Measurements from ENCODE around the gene AFDN.

DNA sequence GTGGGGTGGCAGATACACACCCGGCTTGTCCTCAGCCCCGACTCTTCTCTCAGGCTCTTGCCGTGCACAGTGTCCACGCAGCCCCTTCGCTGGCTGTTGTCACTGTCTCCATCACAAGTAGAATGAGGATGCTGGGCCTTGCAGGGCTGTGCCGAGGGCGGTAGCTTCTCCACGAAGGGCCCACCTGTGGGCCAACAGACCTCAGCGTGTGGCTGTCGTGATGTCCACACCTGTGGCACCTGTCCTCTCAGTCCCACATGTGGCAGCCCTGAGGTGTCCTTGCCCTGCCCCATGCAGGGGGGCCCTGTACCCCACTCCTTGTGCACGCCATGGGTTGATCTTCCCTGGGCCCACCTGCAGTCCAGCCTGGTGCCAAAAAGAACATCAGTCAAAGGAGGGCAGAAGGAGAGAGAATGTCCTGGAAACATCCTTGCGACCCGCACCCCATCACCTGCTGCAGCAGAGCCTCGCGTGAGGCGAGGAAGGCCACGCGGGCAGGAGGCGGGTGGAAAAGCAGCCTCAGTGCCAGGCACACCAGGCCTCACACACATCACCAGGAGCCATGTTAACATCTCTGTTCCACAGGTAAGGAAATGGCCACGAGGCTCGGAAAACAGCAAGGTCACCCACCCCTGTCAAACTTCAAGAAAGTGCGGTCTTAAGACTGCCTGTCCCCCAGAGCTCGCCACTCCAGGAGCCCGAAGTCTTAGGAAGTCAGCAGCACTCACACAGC, 22.3 kb upstream of the AFDN start:
- TF ChIP-seq, protein P1, sequence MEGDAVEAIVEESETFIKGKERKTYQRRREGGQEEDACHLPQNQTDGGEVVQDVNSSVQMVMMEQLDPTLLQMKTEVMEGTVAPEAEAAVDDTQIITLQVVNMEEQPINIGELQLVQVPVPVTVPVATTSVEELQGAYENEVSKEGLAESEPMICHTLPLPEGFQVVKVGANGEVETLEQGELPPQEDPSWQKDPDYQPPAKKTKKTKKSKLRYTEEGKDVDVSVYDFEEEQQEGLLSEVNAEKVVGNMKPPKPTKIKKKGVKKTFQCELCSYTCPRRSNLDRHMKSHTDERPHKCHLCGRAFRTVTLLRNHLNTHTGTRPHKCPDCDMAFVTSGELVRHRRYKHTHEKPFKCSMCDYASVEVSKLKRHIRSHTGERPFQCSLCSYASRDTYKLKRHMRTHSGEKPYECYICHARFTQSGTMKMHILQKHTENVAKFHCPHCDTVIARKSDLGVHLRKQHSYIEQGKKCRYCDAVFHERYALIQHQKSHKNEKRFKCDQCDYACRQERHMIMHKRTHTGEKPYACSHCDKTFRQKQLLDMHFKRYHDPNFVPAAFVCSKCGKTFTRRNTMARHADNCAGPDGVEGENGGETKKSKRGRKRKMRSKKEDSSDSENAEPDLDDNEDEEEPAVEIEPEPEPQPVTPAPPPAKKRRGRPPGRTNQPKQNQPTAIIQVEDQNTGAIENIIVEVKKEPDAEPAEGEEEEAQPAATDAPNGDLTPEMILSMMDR (conservative IDR thresholded peaks at IDR 0.05; ENCODE audit: low read length) = no peak
- no peak for TF ChIP-seq EZH2phosphoT487 (IDR thresholded peaks at IDR 0.05; ENCODE audit: borderline replicate concordance)
